Measurements from ENCODE around the gene PCID2.

- TF ChIP-seq POLR2AphosphoS5 (IDR thresholded peaks at IDR 0.05) = no peak
- no peak for TF ChIP-seq CTCF (IDR thresholded peaks at IDR 0.05)
- no peak for TF ChIP-seq POLR2A (IDR thresholded peaks at IDR 0.05)
- TF ChIP-seq EP300 (IDR thresholded peaks at IDR 0.05) = no peak
These were observed 29.6 kb downstream of the PCID2 start for GRCh38 chr13:113178896-113179167.

All from stomach (tissue), 4 donors.